ENCODE data around the gene GID4. TPM values are rescaled to one million over a fixed set of nuclear protein-coding genes. Genes with fewer than 3 reads are reported as not detected.

GID4 gene
- total and polyA plus RNA-seq, 9 of the 15 experiments (the other 6 are each of a cell fraction or from before 2014, with no cell fraction given), result 1.2 to 6.4 (median 3.7) TPM

GRCh38 chr17:18009609-18010420, 29.4 kb upstream of the GID4 start (continued):
- no peak for TF ChIP-seq PREB (CRISPR knock-in tag; IDR thresholded peaks at IDR 0.05)
- no peak for TF ChIP-seq ELK1 (CRISPR knock-in tag; IDR thresholded peaks at IDR 0.05)
- no peak for TF ChIP-seq ZNF134 (CRISPR knock-in tag; conservative IDR thresholded peaks at IDR 0.05)
- no peak for TF ChIP-seq RFX1 (IDR thresholded peaks at IDR 0.05)

GRCh38 chr17:18011286-18011685, 27.9 kb upstream of the GID4 start:
- WGBS (ENCODE audit: insufficient coverage, low coverage, missing lambda C conversion rate), result 73% methylated on average over 5 of the region's 5 CpGs
- Histone ChIP-seq H2AFZ (ENCODE audit: low read depth, low read length) (no peak overlapping the region), H3K4me2 (ENCODE audit: insufficient read depth, low read length) (no peak overlapping the region), H3K36me3 (ENCODE audit: control insufficient read depth, insufficient read depth, low read length) (peaks cover 7% of the 10 kb centered on the region; the same call in 2 of the 3 replicates), H4K20me1 (replicated peaks; ENCODE audit: control insufficient read depth, insufficient read depth, low read length) (no peaks in the 10 kb centered on the region), H3K27ac (ENCODE audit: extremely low read depth, low read depth, low read length) (no peak overlapping the region), H3K4me3 (no peak overlapping the region), H3K9ac (ENCODE audit: insufficient read depth in 1 of 2, low read depth in 2 of 2, low read length in 2 of 2) (no peak overlapping the region), H3K27me3 (ENCODE audit: control insufficient read depth in 2 of 2, insufficient read depth in 2 of 2, low read length in 2 of 2) (no peaks in the 10 kb centered on the region), H3K9me1 (ENCODE audit: control insufficient read depth, insufficient read depth, low read length) (no peaks in the 10 kb centered on the region), H3K79me2 (ENCODE audit: control insufficient read depth, insufficient read depth, low read length) (no peaks in the 10 kb centered on the region), H3K4me1 (replicated peaks in 1 of 2; ENCODE audit: control insufficient read depth in 2 of 2, insufficient read depth in 2 of 2, low read length in 2 of 2) (peaks cover 0 to 10% of the 10 kb centered on the region in 2 experiments; a peak in 1 of 5 replicates), H3K9me3 (replicated peaks; ENCODE audit: control insufficient read depth, insufficient read depth, low read depth, low read length) (no peaks in the 10 kb centered on the region)
- no peak for FAIRE-seq
- BruUV-seq (replicated peaks), result no TSS peak
- in situ Hi-C loops (cut with MboI), result no loop called here
- intact Hi-C loops (cut with micrococcal nuclease), result no loop called here
- ATAC-seq, result no peak
- CTCF ChIA-PET (ENCODE audit: low intra/inter-chr PET ratio), result no interaction called here
- POLR2A ChIA-PET, result interaction anchor here (1.0 kb wide), 1 partner anchor 11 kb away, joined by 3 read pairs; no protein-coding TSS in a partner anchor
- DNase-seq (ENCODE audit: extremely low read depth in 1 of 4, low spot score in 3 of 4), result no peak
- TF ChIP-seq TFE3 (CRISPR knock-in tag; IDR thresholded peaks at IDR 0.05) (no peak), NR0B1 (IDR thresholded peaks at IDR 0.05; ENCODE audit: partially characterized antibody) (no peak), AFF4 (CRISPR knock-in tag; IDR thresholded peaks at IDR 0.05) (no peak), ZBTB1 (CRISPR knock-in tag; IDR thresholded peaks at IDR 0.05; ENCODE audit: borderline replicate concordance, low read depth) (no peak), JUNB (CRISPR knock-in tag; conservative IDR thresholded peaks at IDR 0.05) (no peak), MEF2D (tag; conservative IDR thresholded peaks at IDR 0.05; ENCODE audit: low read depth) (no peak)
